CD4-positive, CD25-positive, alpha-beta regulatory T cell (primary cell): ENCODE measurements around the gene SMAD3. TPM values are rescaled to one million over a fixed set of nuclear protein-coding genes. Genes with fewer than 3 reads are reported as not detected.

Experiments used
- ATAC-seq, 2 donors: fragments of 150-1000 bp; cut with Tn5 transposase; one replicate each; pipeline ENCODE4 v1.10.0; 2021; ENCODE audit warnings: low read depth in 2 of 2, moderate number of reproducible peaks in 2 of 2, moderate library complexity in 1 of 2
- DNase-seq, 3 donors: peaks; one replicate each; pipeline versions ENCODE4 v3.0.0 to v3.0.0-alpha.2; 2012 to 2022; ENCODE audit warnings: mixed read lengths in 1 of 3
- H3K27ac ChIP-seq: one replicate; pipeline ENCODE4 v1.7.0; 2013; ENCODE audit warnings: mild to moderate bottlenecking, low read length; ENCODE audit not compliant: insufficient read depth, poor library complexity, severe bottlenecking
- H3K27me3 ChIP-seq: one replicate; pipeline ENCODE4 v1.7.0; 2013; ENCODE audit warnings: low read length; ENCODE audit not compliant: control insufficient read depth, insufficient read depth
- H3K36me3 ChIP-seq: one replicate; pipeline ENCODE4 v1.7.0; 2013; ENCODE audit warnings: mild to moderate bottlenecking, low read length, moderate library complexity; ENCODE audit not compliant: control insufficient read depth, insufficient read depth
- H3K4me1 ChIP-seq: 2 replicates; pipeline ENCODE4 v1.7.0; 2013; ENCODE audit warnings: mild to moderate bottlenecking, low read length; ENCODE audit not compliant: insufficient read depth, control insufficient read depth, poor library complexity, severe bottlenecking
- H3K4me3 ChIP-seq: one replicate; pipeline ENCODE4 v1.7.0; 2013; ENCODE audit warnings: low read depth, mild to moderate bottlenecking, low read length, moderate library complexity
- H3K9me3 ChIP-seq, 2 experiments: 1 replicate in 1 of 2; 2 replicates in 1 of 2; pipeline ENCODE4 v1.7.0; 2013; ENCODE audit warnings: low read length in 2 of 2, mild to moderate bottlenecking in 1 of 2, moderate library complexity in 1 of 2; ENCODE audit not compliant: control insufficient read depth in 2 of 2
- H3K27ac Mint-ChIP-seq, 3 donors: one replicate each; pipeline ENCODE4 v1.8.0; 2020 to 2022; ENCODE audit warnings: mild to moderate bottlenecking in 3 of 3, mixed read lengths in 3 of 3, moderate library complexity in 2 of 3
- H3K27me3 Mint-ChIP-seq: one replicate; pipeline ENCODE4 v1.8.0; 2022; ENCODE audit warnings: mild to moderate bottlenecking, mixed read lengths
- H3K36me3 Mint-ChIP-seq: one replicate; pipeline ENCODE4 v1.8.0; 2020; ENCODE audit warnings: mixed read lengths
- H3K4me1 Mint-ChIP-seq, 4 donors: one replicate each; pipeline ENCODE4 v1.8.0; 2020 to 2022; ENCODE audit warnings: mixed read lengths in 4 of 4, mild to moderate bottlenecking in 1 of 4
- H3K4me3 Mint-ChIP-seq, 4 donors: one replicate each; pipeline ENCODE4 v1.8.0; 2020 to 2022; ENCODE audit warnings: mild to moderate bottlenecking in 4 of 4, mixed read lengths in 4 of 4, moderate library complexity in 3 of 4
- H3K9me3 Mint-ChIP-seq, 7 donors: one replicate each; pipeline ENCODE4 v1.8.0; 2020 to 2022; ENCODE audit warnings: mixed read lengths in 7 of 7, mild to moderate bottlenecking in 3 of 7, moderate library complexity in 2 of 7
- polyA plus RNA-seq, 4 donors: library from polyadenylated mRNA; unstranded; fragments of 300-500 nt; fragmentation: Illumina TruSeq; gene quantifications; one replicate each; pipeline ENCODE4 v1.2.3, GENCODE V29; 2021
- total RNA-seq: library from RNA; stranded (reverse); gene quantifications from one replicate; pipeline ENCODE4 v1.2.3, GENCODE V29; 2022

SMAD3 gene
- total and polyA plus RNA-seq, 5 donors from 2014 or later = 12.0 to 76.6 (median 14.7) TPM

DNA sequence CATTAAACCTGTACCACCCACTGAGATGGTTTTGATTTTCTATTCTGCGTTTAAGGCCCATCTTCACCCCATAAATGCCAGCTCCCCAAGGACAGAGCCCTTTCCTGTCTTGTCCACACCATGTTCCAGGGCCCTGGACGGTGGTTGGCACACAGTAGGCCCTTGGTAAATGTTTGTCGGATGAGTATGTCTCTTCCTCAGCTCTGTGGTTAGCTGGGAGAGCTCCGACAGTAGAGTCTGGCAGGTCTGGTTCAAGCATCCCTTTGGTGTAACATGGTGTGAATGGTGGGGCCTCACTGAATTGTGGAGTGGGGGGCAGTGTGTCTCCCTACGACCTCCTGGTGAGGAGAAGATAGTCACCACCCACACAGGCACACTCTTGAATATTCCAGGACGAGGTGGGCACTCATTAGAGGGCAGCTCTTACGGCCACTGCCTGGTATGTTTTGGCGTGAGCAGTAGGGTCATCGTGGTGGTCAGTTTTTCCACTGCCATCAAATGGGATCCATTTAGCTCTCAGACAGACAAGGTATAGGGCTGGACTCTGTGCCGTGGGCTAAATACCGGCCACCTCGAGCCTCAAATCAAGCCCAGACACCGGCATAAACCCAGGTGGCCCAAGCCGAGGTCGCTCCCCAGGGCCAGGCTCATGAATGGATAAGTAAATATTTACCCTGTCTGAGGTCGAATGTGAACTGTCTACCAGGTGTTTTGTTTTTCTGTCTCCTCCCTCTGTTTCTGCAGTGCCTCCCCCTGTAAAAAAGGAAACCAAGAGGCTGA lies 61.3 kb downstream of the SMAD3 start:
- Mint-ChIP-seq H3K9me3 (no peaks in the 10 kb centered on the region), H3K4me1 (peaks cover 32 to 92% (median 65%) of the 10 kb centered on the region in 4 donors), H3K4me3 (peak overlapping the region in 2 of 4 donors; percentile 7), H3K36me3 (peaks cover 9% of the 10 kb centered on the region), H3K27ac (peak overlapping the region; percentile 75 to 92 (median 90)), H3K27me3 (no peaks in the 10 kb centered on the region)
- ATAC-seq (no peak), DNase-seq (no peak)
- no peaks in the 10 kb centered on the region for H3K27me3 ChIP-seq
- H3K27ac ChIP-seq = peak overlapping the region; percentile 6
- no peak overlapping the region for H3K4me3 ChIP-seq
- H3K36me3 ChIP-seq = peaks cover 6% of the 10 kb centered on the region
- H3K4me1 ChIP-seq = peaks cover 35% of the 10 kb centered on the region
- H3K9me3 ChIP-seq = no peaks in the 10 kb centered on the region

DNA sequence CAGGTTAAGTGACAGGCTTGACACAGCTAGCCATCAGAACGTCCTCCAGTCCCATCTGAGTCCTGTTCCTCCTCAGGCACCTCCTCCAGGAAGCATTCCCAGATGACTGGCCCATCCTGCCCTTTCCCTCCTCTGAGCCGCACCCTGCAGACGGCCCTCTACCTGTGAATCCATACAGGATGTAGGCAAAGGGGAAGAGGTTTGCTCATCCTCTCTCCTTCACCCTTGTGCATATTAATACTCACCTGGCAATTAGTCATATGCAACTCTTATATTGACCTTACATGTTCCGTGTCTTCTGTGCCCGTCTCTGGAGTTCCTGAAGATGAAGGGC lies 61.9 kb downstream of the SMAD3 start:
- Mint-ChIP-seq H3K27ac (peak overlapping the region; percentile 68 to 90 (median 72)), H3K9me3 (no peaks in the 10 kb centered on the region), H3K27me3 (no peaks in the 10 kb centered on the region), H3K4me3 (peak overlapping the region in 2 of 4 donors; percentile 7 to 32), H3K4me1 (peaks cover 34 to 92% (median 63%) of the 10 kb centered on the region in 4 donors), H3K36me3 (peaks cover 9% of the 10 kb centered on the region)
- H3K27ac ChIP-seq = no peak overlapping the region
- no peaks in the 10 kb centered on the region for H3K9me3 ChIP-seq
- H3K4me3 ChIP-seq = no peak overlapping the region
- peaks cover 6% of the 10 kb centered on the region for H3K36me3 ChIP-seq
- no peak for ATAC-seq
- no peaks in the 10 kb centered on the region for H3K27me3 ChIP-seq
- DNase-seq = no peak
- H3K4me1 ChIP-seq = peaks cover 34% of the 10 kb centered on the region

DNA sequence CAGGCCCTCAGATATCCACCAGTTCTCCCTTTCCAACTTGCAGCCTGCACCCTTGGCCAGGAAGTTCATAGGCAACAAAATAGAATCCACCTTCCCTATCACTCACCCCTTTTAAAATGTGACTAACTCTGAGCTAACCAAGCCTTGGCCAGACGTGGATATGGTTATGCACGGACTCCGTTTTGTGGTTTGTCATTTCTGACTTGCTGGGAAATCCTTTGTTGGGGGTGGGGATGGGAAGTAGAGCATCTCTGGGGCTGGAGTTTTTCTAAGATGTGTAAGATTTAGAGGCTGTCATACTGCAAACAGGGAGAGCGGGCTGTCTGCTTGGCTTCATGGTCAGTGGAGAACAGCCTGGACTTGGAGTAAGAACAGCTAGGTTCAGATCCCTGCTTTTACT lies 62.6 kb downstream of the SMAD3 start:
- DNase-seq = no peak
- no peaks in the 10 kb centered on the region for H3K27me3 ChIP-seq
- H3K36me3 ChIP-seq = peaks cover 6% of the 10 kb centered on the region
- H3K9me3 Mint-ChIP-seq = no peaks in the 10 kb centered on the region
- peaks cover 9% of the 10 kb centered on the region for H3K36me3 Mint-ChIP-seq
- peak overlapping the region; percentile 72 to 90 (median 80) for H3K27ac Mint-ChIP-seq
- H3K27ac ChIP-seq = no peak overlapping the region
- H3K27me3 Mint-ChIP-seq = no peaks in the 10 kb centered on the region
- H3K9me3 ChIP-seq = no peaks in the 10 kb centered on the region
- peaks cover 34 to 92% (median 65%) of the 10 kb centered on the region in 4 donors for H3K4me1 Mint-ChIP-seq
- H3K4me3 Mint-ChIP-seq = no peak overlapping the region
- no peak overlapping the region for H3K4me3 ChIP-seq
- no peak for ATAC-seq
- H3K4me1 ChIP-seq = peaks cover 38% of the 10 kb centered on the region

DNA sequence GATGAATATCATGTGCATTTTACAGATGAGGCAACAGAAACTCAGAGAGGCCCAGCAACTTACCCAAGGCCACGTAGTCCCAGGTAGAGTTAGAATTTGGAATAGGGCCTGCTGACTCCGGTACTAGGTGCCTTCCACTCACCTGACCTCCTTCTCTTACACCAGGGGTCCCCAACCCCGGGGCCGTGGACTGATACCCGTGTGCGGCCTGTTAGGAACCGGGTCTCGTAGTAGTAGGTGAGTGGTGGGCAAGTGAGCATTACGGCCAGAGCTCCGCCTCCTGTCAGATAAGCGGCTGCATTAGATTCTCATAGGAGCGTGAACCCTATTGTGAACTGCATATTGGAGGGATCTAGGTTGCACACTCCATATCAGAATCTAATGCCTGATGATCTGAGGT lies 64.8 kb downstream of the SMAD3 start:
- no peaks in the 10 kb centered on the region for H3K9me3 Mint-ChIP-seq
- H3K4me3 ChIP-seq = no peak overlapping the region
- H3K4me1 Mint-ChIP-seq = peaks cover 31 to 94% (median 71%) of the 10 kb centered on the region in 4 donors

DNA sequence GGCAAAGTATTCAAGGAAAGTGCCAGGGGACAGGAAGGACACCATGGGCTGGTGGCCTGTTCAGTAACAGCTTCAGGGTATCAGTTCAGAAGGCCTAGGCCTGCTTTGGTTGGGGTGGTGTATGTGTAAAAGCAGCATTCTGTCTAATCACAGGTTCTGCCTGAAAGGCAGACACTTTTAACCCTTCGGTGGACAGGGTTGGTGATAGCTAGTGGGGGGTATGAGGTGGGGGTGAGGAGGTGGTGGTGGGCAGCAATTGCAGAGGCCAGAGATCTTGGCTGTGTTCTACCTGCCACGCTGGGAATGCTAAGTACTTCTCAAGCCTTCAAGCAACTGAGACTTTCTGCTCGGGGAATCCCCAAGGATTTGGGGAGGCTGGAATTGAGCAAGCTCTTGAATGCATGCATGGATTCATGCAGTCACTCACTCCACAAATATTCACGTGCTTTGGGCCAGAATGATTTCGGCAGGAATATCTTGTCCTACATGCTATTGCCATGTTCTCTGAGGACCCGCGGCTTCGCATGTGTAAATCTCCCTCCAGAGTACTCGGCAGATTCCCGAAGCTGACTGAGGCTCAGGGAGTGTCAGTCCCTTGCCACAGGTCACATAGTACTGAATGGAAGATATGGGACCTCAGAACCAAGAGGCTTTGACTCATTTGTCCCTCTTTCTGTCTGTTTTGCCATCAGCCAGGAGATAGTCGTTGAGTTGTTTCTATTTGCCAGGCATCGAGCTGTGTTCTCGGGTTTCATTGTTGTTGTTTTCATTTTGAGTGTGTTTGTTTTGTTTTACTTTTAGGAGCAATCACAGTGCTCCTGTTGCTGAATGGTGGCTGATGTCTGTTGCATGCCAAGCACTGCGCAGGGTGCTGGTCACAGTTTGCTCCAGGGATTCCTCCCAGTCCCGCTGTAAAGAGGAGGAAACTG lies 65.5 kb downstream of the SMAD3 start:
- peaks cover 6% of the 10 kb centered on the region for H3K36me3 ChIP-seq
- peaks cover 6% of the 10 kb centered on the region for H3K36me3 Mint-ChIP-seq
- H3K4me3 Mint-ChIP-seq = peak overlapping the region in 3 of 4 donors; percentile 50 to 54 (median 53)
- ATAC-seq (no peak), DNase-seq (no peak)
- H3K27ac Mint-ChIP-seq = peak overlapping the region; percentile 53 to 99 (median 98)
- peaks cover 35 to 95% (median 73%) of the 10 kb centered on the region in 4 donors for H3K4me1 Mint-ChIP-seq
- H3K27ac ChIP-seq = no peak overlapping the region
- no peaks in the 10 kb centered on the region for H3K9me3 Mint-ChIP-seq
- no peaks in the 10 kb centered on the region for H3K9me3 ChIP-seq
- peaks cover 65% of the 10 kb centered on the region for H3K4me1 ChIP-seq
- H3K27me3 Mint-ChIP-seq = no peaks in the 10 kb centered on the region
- peak overlapping the region; percentile 53 for H3K4me3 ChIP-seq
- H3K27me3 ChIP-seq = no peaks in the 10 kb centered on the region

More for the DNA sequence above, 64.8 kb downstream of the SMAD3 start:
- peaks cover 6% of the 10 kb centered on the region for H3K36me3 ChIP-seq
- Mint-ChIP-seq H3K27ac (peak overlapping the region; percentile 53 to 99 (median 92)), H3K4me3 (no peak overlapping the region), H3K27me3 (no peaks in the 10 kb centered on the region), H3K36me3 (peaks cover 6% of the 10 kb centered on the region)
- H3K4me1 ChIP-seq = peaks cover 60% of the 10 kb centered on the region
- no peak overlapping the region for H3K27ac ChIP-seq
- no peaks in the 10 kb centered on the region for H3K27me3 ChIP-seq
- no peak for ATAC-seq
- no peaks in the 10 kb centered on the region for H3K9me3 ChIP-seq
- no peak for DNase-seq

DNA sequence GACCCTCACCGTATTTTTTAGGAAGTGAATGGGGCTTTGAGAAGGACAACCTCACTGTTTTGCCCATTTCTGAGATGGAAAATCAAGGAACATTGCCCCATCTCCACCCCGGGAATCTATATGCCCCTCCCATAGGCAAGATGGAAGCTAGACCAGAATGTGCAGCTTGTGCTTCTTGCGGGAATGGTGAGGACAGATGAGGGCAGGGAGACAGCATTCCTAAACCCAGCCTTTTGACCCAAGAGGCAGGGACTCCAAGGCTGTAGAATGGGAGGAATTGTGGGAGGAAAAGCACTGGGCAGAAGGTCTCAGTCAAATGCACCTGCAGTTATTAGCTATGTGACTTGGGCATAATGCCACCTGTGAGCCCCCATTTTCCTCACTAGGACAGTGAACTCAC lies 66.9 kb downstream of the SMAD3 start:
- H3K4me3 ChIP-seq = no peak overlapping the region
- Mint-ChIP-seq H3K27me3 (no peaks in the 10 kb centered on the region), H3K4me1 (peaks cover 36 to 96% (median 71%) of the 10 kb centered on the region in 4 donors), H3K36me3 (peaks cover 4% of the 10 kb centered on the region), H3K27ac (peak overlapping the region; percentile 83 to 99 (median 98)), H3K4me3 (peak overlapping the region in 2 of 4 donors; percentile 3 to 85), H3K9me3 (no peaks in the 10 kb centered on the region)
- no peaks in the 10 kb centered on the region for H3K9me3 ChIP-seq
- DNase-seq = no peak
- peaks cover 2% of the 10 kb centered on the region for H3K36me3 ChIP-seq
- H3K27me3 ChIP-seq = no peaks in the 10 kb centered on the region
- H3K27ac ChIP-seq = peak overlapping the region; percentile 90
- ATAC-seq = no peak
- peaks cover 68% of the 10 kb centered on the region for H3K4me1 ChIP-seq

DNA sequence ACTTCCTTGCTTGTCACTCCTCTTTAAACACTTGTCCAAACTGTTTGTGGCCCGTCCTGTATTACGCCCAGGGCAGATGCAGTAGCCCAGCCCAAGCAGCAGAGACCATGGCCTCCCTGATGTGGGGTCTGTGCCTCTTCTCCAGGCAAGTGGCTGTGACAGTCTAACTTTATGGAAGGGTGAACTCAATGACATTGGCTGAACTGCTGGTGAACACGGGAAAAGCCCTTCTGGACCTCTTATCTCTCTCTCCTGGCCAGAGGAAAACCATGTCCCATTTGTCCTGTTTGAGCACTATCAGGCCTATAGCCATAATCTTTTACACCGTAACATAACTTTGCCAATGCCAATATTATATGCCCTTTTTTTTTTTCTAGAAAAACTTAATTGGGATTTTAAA lies 67.6 kb downstream of the SMAD3 start:
- peaks cover 44 to 96% (median 69%) of the 10 kb centered on the region in 4 donors for H3K4me1 Mint-ChIP-seq
- Histone ChIP-seq H3K9me3 (no peaks in the 10 kb centered on the region), H3K4me1 (peaks cover 75% of the 10 kb centered on the region), H3K27ac (peak overlapping the region; percentile 90), H3K4me3 (no peak overlapping the region), H3K27me3 (no peaks in the 10 kb centered on the region), H3K36me3 (no peaks in the 10 kb centered on the region)
- ATAC-seq = no peak
- peak overlapping the region; percentile 50 to 99 (median 98) for H3K27ac Mint-ChIP-seq
- H3K9me3 Mint-ChIP-seq = no peaks in the 10 kb centered on the region
- no peaks in the 10 kb centered on the region for H3K36me3 Mint-ChIP-seq
- no peak for DNase-seq
- H3K27me3 Mint-ChIP-seq = no peaks in the 10 kb centered on the region
- peak overlapping the region in 3 of 4 donors; percentile 1 to 85 (median 12) for H3K4me3 Mint-ChIP-seq
